Fibroblast of lung (primary cell): ENCODE data around the gene SSH2. TPM values are rescaled to one million over a fixed set of nuclear protein-coding genes. Genes with fewer than 3 reads are reported as not detected.

ENCODE experiments used
- DNase-seq, 2 donors: peaks; one replicate each; pipeline versions ENCODE4 v3.0.0 to v3.0.0-alpha.2; 2010; ENCODE audit warnings: low read depth in 2 of 2
- H2AFZ ChIP-seq: 2 replicates; pipeline ENCODE4 v1.5.1; 2012; ENCODE audit warnings: low read length, control low read depth, inconsistent platforms
- H3K27ac ChIP-seq: 2 replicates; pipeline ENCODE4 v1.5.1; 2011; ENCODE audit warnings: low read length, control low read depth; ENCODE audit not compliant: insufficient read depth
- H3K27me3 ChIP-seq: 2 replicates; pipeline ENCODE4 v1.5.1; 2011; ENCODE audit warnings: mild to moderate bottlenecking, low read length; ENCODE audit not compliant: control insufficient read depth, insufficient read depth
- H3K36me3 ChIP-seq: 2 replicates; pipeline ENCODE4 v1.5.1; 2011; ENCODE audit warnings: low read length; ENCODE audit not compliant: control insufficient read depth, insufficient read depth
- H3K4me1 ChIP-seq: 2 replicates; pipeline ENCODE4 v1.5.1; 2011; ENCODE audit warnings: low read length; ENCODE audit not compliant: control insufficient read depth, insufficient read depth; ENCODE audit errors: extremely low read depth
- H3K4me2 ChIP-seq: 2 replicates; pipeline ENCODE4 v1.5.1; 2011; ENCODE audit warnings: low read length, control low read depth; ENCODE audit not compliant: insufficient read depth; ENCODE audit errors: extremely low read depth
- H3K4me3 ChIP-seq, 4 experiments: fragments of 200-600 bp in 1 of 4; sonication (generic) in 1 of 4; replicated peaks in 1 of 4; 2 replicates each; pipeline ENCODE4 v1.5.1; 2011 to 2016; ENCODE audit warnings: low read length in 4 of 4, low read depth in 3 of 4, mild to moderate bottlenecking in 3 of 4, control low read depth in 2 of 4, inconsistent platforms in 1 of 4, mixed read lengths in 1 of 4; ENCODE audit not compliant: insufficient read depth in 1 of 4; ENCODE audit errors: control extremely low read depth in 1 of 4
- H3K79me2 ChIP-seq: 2 replicates; pipeline ENCODE4 v1.5.1; 2012; ENCODE audit warnings: mild to moderate bottlenecking, low read length, inconsistent platforms; ENCODE audit not compliant: control insufficient read depth, insufficient read depth
- H3K9ac ChIP-seq: 2 replicates; pipeline ENCODE4 v1.5.1; 2011; ENCODE audit warnings: mild to moderate bottlenecking, low read length, control low read depth; ENCODE audit not compliant: insufficient read depth
- H3K9me3 ChIP-seq: 2 replicates; pipeline ENCODE4 v1.5.1; 2012; ENCODE audit warnings: low read depth, low read length; ENCODE audit not compliant: control insufficient read depth, insufficient read depth
- H4K20me1 ChIP-seq: 2 replicates; pipeline ENCODE4 v1.5.1; 2011; ENCODE audit warnings: low read length; ENCODE audit not compliant: control insufficient read depth, insufficient read depth; ENCODE audit errors: extremely low read depth
- EZH2 ChIP-seq: IDR thresholded peaks from 2 replicates; pipeline ENCODE4 v1.5.1; 2012; ENCODE audit warnings: low read length, control low read depth, mild to moderate bottlenecking; ENCODE audit errors: missing control alignments
- polyA plus RNA-seq, 2 donors: library from polyadenylated mRNA; depleted of rRNA in 1 of 2; stranded (reverse) in 1 of 2; unstranded in 1 of 2; fragments of >200 nt; gene quantifications; 2 replicates each; pipeline ENCODE4 v1.2.1, GENCODE V29; 2011 to 2012; ENCODE audit warnings: missing spikeins in 1 of 2
- total RNA-seq: library from RNA; depleted of rRNA; stranded (reverse); fragments of >200 nt; gene quantifications from 2 replicates; pipeline ENCODE4 v1.2.1, GENCODE V29; 2014
- TF ChIP-seq, protein P1 (sequence below), 2 donors: IDR thresholded peaks in 1 of 2; conservative IDR thresholded peaks in 1 of 2; 1 replicate in 1 of 2; 2 replicates in 1 of 2; pipeline ENCODE4 v1.5.1; 2011 to 2012; ENCODE audit warnings: low read length in 2 of 2, control low read depth in 1 of 2, inconsistent platforms in 1 of 2, low read depth in 1 of 2, mild to moderate bottlenecking in 1 of 2

SSH2 gene
- total and polyA plus RNA-seq, 2 donors (not counting 1 experiment from before 2014, with no cell fraction given): 21.0 to 30.2 TPM

DNA sequence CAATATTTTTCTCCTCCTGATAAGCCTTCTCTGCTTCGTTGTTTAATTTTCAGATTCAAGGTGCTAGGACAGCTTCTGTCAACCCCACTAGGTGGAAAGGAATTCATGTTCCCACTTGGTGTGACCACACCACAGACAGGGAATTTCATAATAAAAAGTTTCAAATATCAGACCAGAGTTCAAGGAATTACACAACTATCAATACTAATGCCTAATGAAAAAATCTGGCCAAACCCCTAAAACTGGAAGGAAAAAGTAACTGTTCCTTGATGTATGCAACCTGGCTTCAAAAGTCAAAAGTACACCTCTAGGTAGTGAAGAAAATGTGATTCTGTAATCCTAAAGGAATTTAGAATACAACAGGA lies 219.5 kb downstream of the SSH2 start:
- Histone ChIP-seq H3K79me2 (no peaks in the 10 kb centered on the region), H3K9ac (no peak overlapping the region), H3K36me3 (no peaks in the 10 kb centered on the region), H3K9me3 (no peaks in the 10 kb centered on the region), H3K27ac (no peak overlapping the region), H3K4me3 (no peak overlapping the region), H3K4me2 (peak overlapping the region; percentile 19), H3K4me1 (peaks cover 14% of the 10 kb centered on the region), H2AFZ (no peak overlapping the region), H3K27me3 (no peaks in the 10 kb centered on the region), H4K20me1 (no peaks in the 10 kb centered on the region)
- no peak for TF ChIP-seq EZH2
- TF ChIP-seq, protein P1, sequence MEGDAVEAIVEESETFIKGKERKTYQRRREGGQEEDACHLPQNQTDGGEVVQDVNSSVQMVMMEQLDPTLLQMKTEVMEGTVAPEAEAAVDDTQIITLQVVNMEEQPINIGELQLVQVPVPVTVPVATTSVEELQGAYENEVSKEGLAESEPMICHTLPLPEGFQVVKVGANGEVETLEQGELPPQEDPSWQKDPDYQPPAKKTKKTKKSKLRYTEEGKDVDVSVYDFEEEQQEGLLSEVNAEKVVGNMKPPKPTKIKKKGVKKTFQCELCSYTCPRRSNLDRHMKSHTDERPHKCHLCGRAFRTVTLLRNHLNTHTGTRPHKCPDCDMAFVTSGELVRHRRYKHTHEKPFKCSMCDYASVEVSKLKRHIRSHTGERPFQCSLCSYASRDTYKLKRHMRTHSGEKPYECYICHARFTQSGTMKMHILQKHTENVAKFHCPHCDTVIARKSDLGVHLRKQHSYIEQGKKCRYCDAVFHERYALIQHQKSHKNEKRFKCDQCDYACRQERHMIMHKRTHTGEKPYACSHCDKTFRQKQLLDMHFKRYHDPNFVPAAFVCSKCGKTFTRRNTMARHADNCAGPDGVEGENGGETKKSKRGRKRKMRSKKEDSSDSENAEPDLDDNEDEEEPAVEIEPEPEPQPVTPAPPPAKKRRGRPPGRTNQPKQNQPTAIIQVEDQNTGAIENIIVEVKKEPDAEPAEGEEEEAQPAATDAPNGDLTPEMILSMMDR (conservative IDR thresholded peaks at IDR 0.05 in 1 of 2, IDR thresholded peaks at IDR 0.05 in 1 of 2; ENCODE audit: low read depth in 1 of 2, low read length in 2 of 2): no peak
- DNase-seq: peak; percentile 13 to 72

GRCh38 chr17:29709866-29710519 lies 220.0 kb downstream of the SSH2 start:
- DNase-seq: peak in 1 of 2 donors; percentile 86
- H3K27me3 ChIP-seq: no peaks in the 10 kb centered on the region
- H3K4me1 ChIP-seq: peaks cover 14% of the 10 kb centered on the region
- H3K9me3 ChIP-seq: no peaks in the 10 kb centered on the region
- no peak overlapping the region for H3K4me3 ChIP-seq
- H3K4me2 ChIP-seq: peak overlapping the region; percentile 19
- no peak overlapping the region for H3K27ac ChIP-seq
- no peaks in the 10 kb centered on the region for H3K79me2 ChIP-seq
- no peak overlapping the region for H3K9ac ChIP-seq
- H3K36me3 ChIP-seq: no peaks in the 10 kb centered on the region
- no peaks in the 10 kb centered on the region for H4K20me1 ChIP-seq
- H2AFZ ChIP-seq: no peak overlapping the region
- TF ChIP-seq, protein P1 (conservative IDR thresholded peaks at IDR 0.05 in 1 of 2, IDR thresholded peaks at IDR 0.05 in 1 of 2; ENCODE audit: low read depth in 1 of 2, low read length in 2 of 2): no peak
- TF ChIP-seq EZH2: no peak

- no peaks in the 10 kb centered on the region for H3K27me3 ChIP-seq
- H2AFZ ChIP-seq: no peak overlapping the region
- no peak for DNase-seq
- H3K27ac ChIP-seq: no peak overlapping the region
- no peak overlapping the region for H3K9ac ChIP-seq
- peaks cover 14% of the 10 kb centered on the region for H3K4me1 ChIP-seq
- H3K4me3 ChIP-seq: no peak overlapping the region
- no peaks in the 10 kb centered on the region for H3K9me3 ChIP-seq
- H3K36me3 ChIP-seq: no peaks in the 10 kb centered on the region
- no peak overlapping the region for H3K4me2 ChIP-seq
- no peak for TF ChIP-seq EZH2
- TF ChIP-seq, protein P1 (conservative IDR thresholded peaks at IDR 0.05 in 1 of 2, IDR thresholded peaks at IDR 0.05 in 1 of 2; ENCODE audit: low read depth in 1 of 2, low read length in 2 of 2): no peak
- no peaks in the 10 kb centered on the region for H4K20me1 ChIP-seq
- no peaks in the 10 kb centered on the region for H3K79me2 ChIP-seq
Observed at GRCh38 chr17:29707212-29707571, 222.8 kb downstream of the SSH2 start.
